ENCODE measurements around the gene EIF1B. TPM values are rescaled to one million over a fixed set of nuclear protein-coding genes. Genes with fewer than 3 reads are reported as not detected.
A peak's percentile ranks its signal among the peaks of the same experiment; 100 is the strongest.
"Not testable (repeated sequence)": the region's sequence is repeated elsewhere in the genome, so short reads cannot be mapped to it uniquely, and the experiment has no call there.

Gene EIF1B
- total RNA-seq (2014; rRNA removed; shearing (Covaris generic)) = 21.7 and 22.3 TPM in 2 replicates

- Histone ChIP-seq H3K4me1 (no peaks in the 10 kb centered on the region), H3K9me3 (replicated peaks) (no peaks in the 10 kb centered on the region), H3K36me3 (peaks cover 30% of the 10 kb centered on the region), H3K4me3 (peak within 1 kb of the TSS; percentile 95), H3K27me3 (no peaks in the 10 kb centered on the region), H3K27ac (peak within 1 kb of the TSS; percentile 94)
- peak; percentile 91 to 93 for DNase-seq
Observed at GRCh38 chr3:40309418-40309924, at the start of gene EIF1B. EIF1B (plus strand) TSS chr3:40309707; CDS start chr3:40309942, 235 bp downstream.

GRCh38 chr3:40262331-40262730 is 47.2 kb upstream of the EIF1B start:
- no peaks in the 10 kb centered on the region for H3K27me3 ChIP-seq
- no peaks in the 10 kb centered on the region for H3K9me3 ChIP-seq (replicated peaks)
- no peak overlapping the region for H3K4me3 ChIP-seq
- H3K4me1 ChIP-seq = no peaks in the 10 kb centered on the region
- DNase-seq = no peak
- H3K27ac ChIP-seq = no peak overlapping the region
- H3K36me3 ChIP-seq = no peaks in the 10 kb centered on the region

GRCh38 chr3:40264451-40264850 is 45.1 kb upstream of the EIF1B start:
- H3K4me3 ChIP-seq = no peak overlapping the region
- DNase-seq = no peak
- H3K9me3 ChIP-seq (replicated peaks) = no peaks in the 10 kb centered on the region
- no peaks in the 10 kb centered on the region for H3K27me3 ChIP-seq
- H3K27ac ChIP-seq = no peak overlapping the region
- no peaks in the 10 kb centered on the region for H3K36me3 ChIP-seq
- no peaks in the 10 kb centered on the region for H3K4me1 ChIP-seq

GRCh38 chr3:40265181-40265580 is 44.3 kb upstream of the EIF1B start:
- H3K4me1 ChIP-seq = no peaks in the 10 kb centered on the region
- no peak overlapping the region for H3K4me3 ChIP-seq
- H3K27ac ChIP-seq = no peak overlapping the region
- no peaks in the 10 kb centered on the region for H3K27me3 ChIP-seq
- no peaks in the 10 kb centered on the region for H3K9me3 ChIP-seq (replicated peaks)
- H3K36me3 ChIP-seq = no peaks in the 10 kb centered on the region
- DNase-seq = no peak

GRCh38 chr3:40267937-40268724 is 41.4 kb upstream of the EIF1B start:
- no peaks in the 10 kb centered on the region for H3K9me3 ChIP-seq (replicated peaks)
- H3K4me1 ChIP-seq = no peaks in the 10 kb centered on the region
- no peaks in the 10 kb centered on the region for H3K36me3 ChIP-seq
- H3K27me3 ChIP-seq = no peaks in the 10 kb centered on the region
- no peak overlapping the region for H3K27ac ChIP-seq
- no peak overlapping the region for H3K4me3 ChIP-seq
- DNase-seq = no peak

GRCh38 chr3:40268802-40269524 is 40.5 kb upstream of the EIF1B start:
- Histone ChIP-seq H3K4me3 (no peak overlapping the region), H3K9me3 (replicated peaks) (no peaks in the 10 kb centered on the region), H3K27me3 (no peaks in the 10 kb centered on the region), H3K36me3 (no peaks in the 10 kb centered on the region), H3K4me1 (no peaks in the 10 kb centered on the region), H3K27ac (no peak overlapping the region)
- DNase-seq = no peak

- Histone ChIP-seq H3K27me3 (no peaks in the 10 kb centered on the region), H3K9me3 (replicated peaks) (no peaks in the 10 kb centered on the region), H3K36me3 (no peaks in the 10 kb centered on the region), H3K4me3 (no peak overlapping the region), H3K27ac (no peak overlapping the region), H3K4me1 (no peaks in the 10 kb centered on the region)
- DNase-seq = no peak
Observed at GRCh38 chr3:40278791-40279190, 30.7 kb upstream of the EIF1B start.

- Histone ChIP-seq H3K36me3 (no peaks in the 10 kb centered on the region), H3K9me3 (replicated peaks) (no peaks in the 10 kb centered on the region), H3K27ac (no peak overlapping the region), H3K27me3 (no peaks in the 10 kb centered on the region), H3K4me1 (no peaks in the 10 kb centered on the region), H3K4me3 (no peak overlapping the region)
- no peak for DNase-seq
Observed at GRCh38 chr3:40281995-40282394, 27.5 kb upstream of the EIF1B start.

- not testable (repeated sequence) for H3K4me3 ChIP-seq; H3K9me3 ChIP-seq (replicated peaks); H3K36me3 ChIP-seq; H3K27me3 ChIP-seq; H3K27ac ChIP-seq; H3K4me1 ChIP-seq; DNase-seq
Observed at GRCh38 chr3:40283057-40283456, 26.4 kb upstream of the EIF1B start.

GRCh38 chr3:40287248-40287647 is 22.3 kb upstream of the EIF1B start:
- H3K36me3 ChIP-seq = no peaks in the 10 kb centered on the region
- H3K4me3 ChIP-seq = no peak overlapping the region
- DNase-seq = no peak
- H3K27me3 ChIP-seq = no peaks in the 10 kb centered on the region
- no peaks in the 10 kb centered on the region for H3K9me3 ChIP-seq (replicated peaks)
- no peak overlapping the region for H3K27ac ChIP-seq
- H3K4me1 ChIP-seq = no peaks in the 10 kb centered on the region

- H3K9me3 ChIP-seq (replicated peaks) = no peaks in the 10 kb centered on the region
- H3K36me3 ChIP-seq = no peaks in the 10 kb centered on the region
- H3K27me3 ChIP-seq = no peaks in the 10 kb centered on the region
- no peak overlapping the region for H3K4me3 ChIP-seq
- H3K4me1 ChIP-seq = no peaks in the 10 kb centered on the region
- H3K27ac ChIP-seq = no peak overlapping the region
- no peak for DNase-seq
Observed at GRCh38 chr3:40290396-40290795, 19.1 kb upstream of the EIF1B start.

GRCh38 chr3:40291471-40291870 is 18.0 kb upstream of the EIF1B start:
- Histone ChIP-seq H3K36me3 (no peaks in the 10 kb centered on the region), H3K4me3 (no peak overlapping the region), H3K27me3 (no peaks in the 10 kb centered on the region), H3K9me3 (replicated peaks) (no peaks in the 10 kb centered on the region), H3K4me1 (no peaks in the 10 kb centered on the region), H3K27ac (no peak overlapping the region)
- DNase-seq = no peak

- Histone ChIP-seq H3K27ac (no peak overlapping the region), H3K36me3 (no peaks in the 10 kb centered on the region), H3K27me3 (no peaks in the 10 kb centered on the region), H3K9me3 (replicated peaks) (no peaks in the 10 kb centered on the region), H3K4me1 (no peaks in the 10 kb centered on the region), H3K4me3 (no peak overlapping the region)
- no peak for DNase-seq
Observed at GRCh38 chr3:40292637-40293349, 16.7 kb upstream of the EIF1B start.

- no peaks in the 10 kb centered on the region for H3K36me3 ChIP-seq
- no peak for DNase-seq
- no peak overlapping the region for H3K27ac ChIP-seq
- no peak overlapping the region for H3K4me3 ChIP-seq
- no peaks in the 10 kb centered on the region for H3K4me1 ChIP-seq
- no peaks in the 10 kb centered on the region for H3K27me3 ChIP-seq
- H3K9me3 ChIP-seq (replicated peaks) = no peaks in the 10 kb centered on the region
Observed at GRCh38 chr3:40294434-40294833, 15.1 kb upstream of the EIF1B start.

- Histone ChIP-seq H3K27ac (no peak overlapping the region), H3K4me3 (no peak overlapping the region), H3K9me3 (replicated peaks) (no peaks in the 10 kb centered on the region), H3K27me3 (no peaks in the 10 kb centered on the region), H3K4me1 (no peaks in the 10 kb centered on the region), H3K36me3 (no peaks in the 10 kb centered on the region)
- DNase-seq = no peak
Observed at GRCh38 chr3:40298075-40298474, 11.4 kb upstream of the EIF1B start.

Measured in SJCRH30 (cell line).